HEK293 (cell line): Measurements from ENCODE around the gene TIMM50.
A peak's percentile ranks its signal among the peaks of the same experiment; 100 is the strongest.

Experiments used
- CTCF ChIA-PET: fragments of 350-600 bp; formaldehyde crosslinking; extraction: SDS; loops from one replicate; lab custom pipeline; 2021; ENCODE audit warnings: antibody characterized with exemption; lab: Yijun Ruan, JAX
- POLR2A ChIA-PET: fragments of 300-600 bp; formaldehyde crosslinking; extraction: SDS; loops from one replicate; lab custom pipeline; 2020; ENCODE audit warnings: antibody characterized with exemption, inconsistent platforms; lab: Yijun Ruan, JAX
- H3K27ac ChIP-seq: fragments of 200-500 bp; sonication (Bioruptor generic); 2 replicates; pipeline ENCODE4 v1.5.1; 2014; ENCODE audit warnings: low read depth, low read length, control low read depth, inconsistent platforms; ENCODE audit errors: extremely low read depth
- H3K36me3 ChIP-seq, 2 experiments: fragments of 200-500 bp in 1 of 2; sonication (Bioruptor generic) in 1 of 2; 1 replicate in 1 of 2; 2 replicates in 1 of 2; pipeline ENCODE4 v1.5.1; 2014 to 2017; ENCODE audit warnings: inconsistent platforms in 2 of 2, low read length in 2 of 2; ENCODE audit not compliant: control insufficient read depth in 2 of 2, insufficient read depth in 1 of 2
- H3K4me1 ChIP-seq: fragments of 200-500 bp; sonication (Bioruptor generic); 2 replicates; pipeline ENCODE4 v1.5.1; 2014; ENCODE audit warnings: mild to moderate bottlenecking, low read length, inconsistent platforms; ENCODE audit not compliant: control insufficient read depth, insufficient read depth
- H3K4me3 ChIP-seq: 2 replicates; pipeline ENCODE4 v1.5.1; 2011; ENCODE audit warnings: low read depth, mild to moderate bottlenecking, control low read depth, low read length, moderate library complexity
- H3K9me3 ChIP-seq: fragments of 200-500 bp; sonication (Bioruptor generic); 2 replicates; pipeline ENCODE4 v1.5.1; 2014; ENCODE audit warnings: low read depth, low read length, inconsistent platforms; ENCODE audit not compliant: control insufficient read depth, insufficient read depth
- GLI2 ChIP-seq: fragments of 450-650 bp; formaldehyde crosslinking; IDR thresholded peaks from 2 replicates; pipeline ENCODE4; 2017; ENCODE audit warnings: missing biosample characterization, missing genetic modification characterization, low read depth, borderline replicate concordance
- HOXC10 ChIP-seq: sonication (generic); formaldehyde crosslinking; IDR thresholded peaks from 2 replicates; pipeline ENCODE4 v1.8.1; 2023; ENCODE audit warnings: mild to moderate bottlenecking, missing genetic modification reagents
- MZF1 ChIP-seq: fragments of 450-650 bp; formaldehyde crosslinking; IDR thresholded peaks from 2 replicates; pipeline ENCODE4 v1.5.1; 2017; ENCODE audit warnings: missing biosample characterization, missing genetic modification characterization, borderline replicate concordance
- PRDM2 ChIP-seq: fragments of 450-650 bp; formaldehyde crosslinking; IDR thresholded peaks from 2 replicates; pipeline ENCODE4 v1.5.1; 2016; ENCODE audit warnings: missing biosample characterization, missing genetic modification characterization, borderline replicate concordance
- SCRT1 ChIP-seq: fragments of 450-650 bp; formaldehyde crosslinking; IDR thresholded peaks from 2 replicates; pipeline ENCODE4 v1.5.1; 2016; ENCODE audit warnings: missing biosample characterization, missing genetic modification characterization, borderline replicate concordance
- WT1 ChIP-seq: fragments of 450-650 bp; formaldehyde crosslinking; IDR thresholded peaks from 2 replicates; pipeline ENCODE4 v1.5.1; 2016; ENCODE audit warnings: missing biosample characterization, missing genetic modification characterization
- ZBTB48 ChIP-seq: fragments of 450-650 bp; formaldehyde crosslinking; IDR thresholded peaks from 2 replicates; pipeline ENCODE4 v1.5.1; 2016; ENCODE audit warnings: missing biosample characterization, missing genetic modification characterization
- ZNF10 ChIP-seq: fragments of 450-650 bp; formaldehyde crosslinking; IDR thresholded peaks from 2 replicates; pipeline ENCODE4 v1.5.1; 2017; ENCODE audit warnings: missing biosample characterization, missing genetic modification characterization
- ZNF112 ChIP-seq: fragments of 450-650 bp; formaldehyde crosslinking; IDR thresholded peaks from 2 replicates; pipeline ENCODE4 v1.5.0; 2017; ENCODE audit warnings: missing biosample characterization, missing genetic modification characterization
- ZNF221 ChIP-seq: fragments of 450-650 bp; formaldehyde crosslinking; IDR thresholded peaks from 2 replicates; pipeline ENCODE4 v1.5.1; 2017; ENCODE audit warnings: missing biosample characterization, missing genetic modification characterization, borderline replicate concordance
- ZNF26 ChIP-seq: fragments of 450-650 bp; formaldehyde crosslinking; IDR thresholded peaks from 2 replicates; pipeline ENCODE4 v1.5.1; 2016; ENCODE audit warnings: missing biosample characterization, missing genetic modification characterization
- ZNF280D ChIP-seq: fragments of 450-650 bp; formaldehyde crosslinking; IDR thresholded peaks from 2 replicates; pipeline ENCODE4 v1.5.1; 2016; ENCODE audit warnings: missing biosample characterization, missing genetic modification characterization
- ZNF37A ChIP-seq: fragments of 450-650 bp; IDR thresholded peaks from 2 replicates; pipeline ENCODE4 v1.5.1; 2018; ENCODE audit warnings: missing biosample characterization, missing genetic modification characterization
- ZNF501 ChIP-seq: fragments of 450-650 bp; formaldehyde crosslinking; IDR thresholded peaks from 2 replicates; pipeline ENCODE4 v1.5.1; 2016; ENCODE audit warnings: missing biosample characterization, missing genetic modification characterization
- ZNF596 ChIP-seq: fragments of 450-650 bp; IDR thresholded peaks from 2 replicates; pipeline ENCODE4 v1.5.0; 2018; ENCODE audit warnings: missing biosample characterization, mild to moderate bottlenecking, missing genetic modification characterization, moderate library complexity
- ZNF747 ChIP-seq: fragments of 450-650 bp; formaldehyde crosslinking; IDR thresholded peaks from 2 replicates; pipeline ENCODE4 v1.5.1; 2016; ENCODE audit warnings: missing biosample characterization, missing genetic modification characterization
- ZNF791 ChIP-seq: fragments of 450-650 bp; formaldehyde crosslinking; IDR thresholded peaks from 2 replicates; pipeline ENCODE4 v1.5.1; 2016; ENCODE audit warnings: missing biosample characterization, missing genetic modification characterization
- ZNF843 ChIP-seq: fragments of 450-650 bp; formaldehyde crosslinking; IDR thresholded peaks from 2 replicates; pipeline ENCODE4 v1.5.1; 2016; ENCODE audit warnings: missing biosample characterization, missing genetic modification characterization
- TF ChIP-seq, protein P1 (sequence below): fragments of 450-650 bp; formaldehyde crosslinking; IDR thresholded peaks from 2 replicates; pipeline ENCODE4 v1.5.1; 2016; ENCODE audit warnings: missing biosample characterization, missing genetic modification characterization

Gene TIMM50

DNA sequence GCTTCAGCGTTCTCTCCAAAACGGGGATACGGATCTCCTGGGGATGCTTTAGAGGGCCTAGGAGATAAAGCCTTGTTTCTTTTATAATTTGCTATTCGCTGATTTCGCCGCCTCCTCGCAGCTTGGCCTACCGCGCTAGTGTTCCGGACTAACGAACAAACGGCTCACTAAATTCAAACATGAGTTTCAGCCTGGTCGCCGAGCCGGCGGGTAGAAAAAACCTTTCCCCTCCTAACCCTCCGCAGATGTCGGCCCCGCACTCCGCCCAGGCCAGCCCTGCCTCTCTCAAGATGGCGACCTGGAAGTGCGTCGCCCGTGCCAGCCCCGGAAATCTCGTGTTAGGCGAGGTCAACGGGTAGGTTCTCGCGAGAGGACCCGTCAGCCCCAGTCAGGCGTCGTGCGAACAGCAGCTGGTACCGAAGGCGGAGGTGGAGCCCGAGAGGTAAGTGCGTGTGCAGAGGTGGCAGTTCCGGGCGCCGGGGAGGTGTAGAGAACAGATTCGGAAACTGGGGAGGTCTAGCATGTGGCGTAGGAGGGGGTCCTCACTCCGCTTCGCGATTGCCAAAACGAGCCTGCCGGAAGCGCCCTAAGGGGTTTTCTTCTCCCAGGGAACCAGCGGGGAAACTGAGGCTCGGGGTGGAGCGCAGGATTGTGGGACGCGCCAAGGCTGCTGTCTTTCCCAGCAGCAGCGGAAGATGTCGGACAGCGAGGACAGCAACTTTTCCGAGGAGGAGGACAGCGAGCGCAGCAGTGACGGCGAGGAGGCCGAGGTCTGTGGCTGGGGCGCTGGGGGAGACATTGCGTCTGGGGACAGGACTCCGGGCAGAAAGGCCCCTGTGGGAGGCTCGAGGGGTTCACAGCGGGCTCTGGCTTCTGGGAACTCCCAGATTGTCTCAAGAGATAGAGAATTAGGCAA, 35.2 kb upstream of the TIMM50 start, which contains the start of gene SUPT5H (continued):
- TF ChIP-seq, protein P1, sequence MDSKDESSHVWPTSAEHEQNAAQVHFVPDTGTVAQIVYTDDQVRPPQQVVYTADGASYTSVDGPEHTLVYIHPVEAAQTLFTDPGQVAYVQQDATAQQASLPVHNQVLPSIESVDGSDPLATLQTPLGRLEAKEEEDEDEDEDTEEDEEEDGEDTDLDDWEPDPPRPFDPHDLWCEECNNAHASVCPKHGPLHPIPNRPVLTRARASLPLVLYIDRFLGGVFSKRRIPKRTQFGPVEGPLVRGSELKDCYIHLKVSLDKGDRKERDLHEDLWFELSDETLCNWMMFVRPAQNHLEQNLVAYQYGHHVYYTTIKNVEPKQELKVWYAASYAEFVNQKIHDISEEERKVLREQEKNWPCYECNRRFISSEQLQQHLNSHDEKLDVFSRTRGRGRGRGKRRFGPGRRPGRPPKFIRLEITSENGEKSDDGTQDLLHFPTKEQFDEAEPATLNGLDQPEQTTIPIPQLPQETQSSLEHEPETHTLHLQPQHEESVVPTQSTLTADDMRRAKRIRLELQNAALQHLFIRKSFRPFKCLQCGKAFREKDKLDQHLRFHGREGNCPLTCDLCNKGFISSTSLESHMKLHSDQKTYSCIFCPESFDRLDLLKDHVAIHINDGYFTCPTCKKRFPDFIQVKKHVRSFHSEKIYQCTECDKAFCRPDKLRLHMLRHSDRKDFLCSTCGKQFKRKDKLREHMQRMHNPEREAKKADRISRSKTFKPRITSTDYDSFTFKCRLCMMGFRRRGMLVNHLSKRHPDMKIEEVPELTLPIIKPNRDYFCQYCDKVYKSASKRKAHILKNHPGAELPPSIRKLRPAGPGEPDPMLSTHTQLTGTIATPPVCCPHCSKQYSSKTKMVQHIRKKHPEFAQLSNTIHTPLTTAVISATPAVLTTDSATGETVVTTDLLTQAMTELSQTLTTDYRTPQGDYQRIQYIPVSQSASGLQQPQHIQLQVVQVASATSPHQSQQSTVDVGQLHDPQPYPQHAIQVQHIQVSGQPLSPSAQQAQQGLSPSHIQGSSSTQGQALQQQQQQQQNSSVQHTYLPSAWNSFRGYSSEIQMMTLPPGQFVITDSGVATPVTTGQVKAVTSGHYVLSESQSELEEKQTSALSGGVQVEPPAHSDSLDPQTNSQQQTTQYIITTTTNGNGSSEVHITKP (tag by site-specific recombination), result no peak; the same call in 1 of the 2 replicates
- peak; percentile 73; the same call in 1 of the 2 replicates for TF ChIP-seq ZBTB48 (tag by site-specific recombination)
- TF ChIP-seq ZNF747 (tag by site-specific recombination), result no peak
- peak; percentile 74; the same call in 1 of the 2 replicates for TF ChIP-seq MZF1 (tag by site-specific recombination)
- TF ChIP-seq ZNF843 (tag by site-specific recombination), result peak; percentile 82; the same call in 1 of the 2 replicates
- TF ChIP-seq ZNF501 (tag by site-specific recombination), result peak; percentile 95
- peak; percentile 20; the same call in 1 of the 2 replicates for TF ChIP-seq ZNF10 (tag by site-specific recombination)
- no peak for TF ChIP-seq ZNF37A
- no peak for TF ChIP-seq ZNF596 (tag by site-specific recombination)
- no peak for TF ChIP-seq ZNF221 (tag by site-specific recombination)
- TF ChIP-seq ZNF26 (tag by site-specific recombination), result no peak

GRCh38 chr19:39446365-39447084, 34.1 kb upstream of the TIMM50 start:
- ChIA-PET CTCF (interaction anchor here (0.6 to 3.5 kb wide), 7 partner anchors 24 to 461 kb away, joined by 3 to 12 read pairs (median 8); partner anchors contain the start of gene EID2B), POLR2A (interaction anchor here (0.6 to 8.1 kb wide), 6 partner anchors 11 to 387 kb away, joined by 3 to 199 read pairs (median 10); partner anchors contain the start of genes DYRK1B, EID2B and RPS16)
- TF ChIP-seq WT1 (0 out of 2 replicates have a peak, but pooled peaks have one; percentile 20), GLI2 (tag by site-specific recombination) (no peak), HOXC10 (CRISPR knock-in tag) (no peak), SCRT1 (peak; percentile 31; the same call in 1 of the 2 replicates), ZNF10 (tag by site-specific recombination) (0 out of 2 replicates have a peak, but pooled peaks have one; percentile 59), ZNF112 (tag by site-specific recombination) (no peak), ZNF280D (tag by site-specific recombination) (peak; percentile 87), ZNF791 (tag by site-specific recombination) (no peak), PRDM2 (tag by site-specific recombination) (no peak)
- H3K9me3 ChIP-seq, result no peaks in the 10 kb centered on the region; the same call in 1 of the 2 replicates
- peak overlapping the region; percentile 98 for H3K27ac ChIP-seq
- peak overlapping the region; percentile 57 for H3K4me3 ChIP-seq
- H3K4me1 ChIP-seq, result peaks cover 23% of the 10 kb centered on the region
- H3K36me3 ChIP-seq, result peaks cover 40 to 66% of the 10 kb centered on the region in 2 experiments
